GM21737 (cell line): ENCODE data around the gene CNTNAP3.
"Not testable (repeated sequence)": the region's sequence is repeated elsewhere in the genome, so short reads cannot be mapped to it uniquely, and the experiment has no call there.

Source experiments
- ATAC-seq: cut with Tn5 transposase; IDR thresholded peaks from one replicate; pipeline ENCODE4 v1.9.1; 2021; ENCODE audit warnings: mild to moderate bottlenecking, moderate library complexity; ENCODE audit not compliant: unreplicated experiment

The CNTNAP3 gene

DNA sequence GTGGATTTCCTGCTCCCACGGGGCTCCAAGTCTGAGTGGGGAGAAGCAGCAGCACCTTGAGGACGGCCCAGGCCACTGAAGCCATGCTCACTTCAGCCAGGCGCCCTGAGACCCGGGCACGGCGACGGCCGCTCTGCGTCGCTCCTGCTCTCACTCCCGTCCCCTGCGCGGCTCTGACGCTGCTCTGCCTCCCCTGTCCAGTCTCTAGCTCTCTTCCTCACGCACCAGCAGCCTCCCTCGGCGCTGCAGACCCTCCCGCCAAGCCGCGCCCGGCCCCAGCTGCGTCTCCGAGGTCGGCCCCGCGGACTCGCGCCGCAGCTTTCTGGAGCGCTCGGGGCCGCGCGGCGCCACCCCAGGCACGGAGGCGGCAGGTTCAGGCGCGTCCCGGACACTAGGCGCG, at the start of gene CNTNAP3:
Gene CNTNAP3 (minus strand): TSS at position 188 of the 400 bp plus-strand sequence. CDS start 103 bp downstream, at position 85.
- not testable (repeated sequence) for ATAC-seq

DNA sequence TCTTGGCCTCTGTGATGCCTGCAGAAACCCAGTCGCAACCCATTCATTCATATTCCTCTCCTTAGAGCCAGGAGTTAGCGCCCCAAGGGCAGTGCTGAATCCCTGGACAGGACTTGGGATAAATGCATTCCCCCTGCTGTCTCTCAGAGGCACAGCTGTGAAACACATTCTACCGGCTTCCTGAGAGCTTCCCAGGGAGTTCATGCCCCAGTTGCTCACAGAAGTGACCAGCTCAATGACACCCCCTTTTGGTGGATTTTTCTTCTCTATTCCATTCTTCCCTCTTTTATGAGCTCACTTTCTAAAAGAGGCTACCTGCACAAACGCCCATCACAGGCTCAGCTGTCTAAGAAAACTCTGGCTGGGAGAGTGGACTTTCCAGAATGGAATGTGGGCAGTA, 8.0 kb downstream of the CNTNAP3 start:
- ATAC-seq = not testable (repeated sequence)

DNA sequence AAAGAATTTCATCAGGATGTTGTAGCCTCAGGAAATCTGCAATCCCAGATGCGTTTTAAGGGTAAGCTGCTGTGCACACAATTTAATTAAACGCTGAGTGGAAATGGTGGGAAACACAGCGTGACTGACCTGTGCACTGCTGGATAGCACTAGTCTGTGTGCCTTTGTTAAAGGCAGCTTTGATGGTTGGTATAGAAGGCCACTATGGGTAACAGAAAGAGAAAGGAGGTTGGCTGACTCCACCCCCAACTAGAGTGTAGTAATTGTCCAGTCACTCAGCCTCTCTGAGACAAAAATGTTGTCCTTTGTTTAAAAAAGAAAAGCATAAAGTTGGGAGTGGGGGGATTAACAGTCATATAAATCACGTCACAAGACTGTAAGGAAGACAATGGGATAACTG, 45.5 kb downstream of the CNTNAP3 start:
- ATAC-seq = not testable (repeated sequence)

DNA sequence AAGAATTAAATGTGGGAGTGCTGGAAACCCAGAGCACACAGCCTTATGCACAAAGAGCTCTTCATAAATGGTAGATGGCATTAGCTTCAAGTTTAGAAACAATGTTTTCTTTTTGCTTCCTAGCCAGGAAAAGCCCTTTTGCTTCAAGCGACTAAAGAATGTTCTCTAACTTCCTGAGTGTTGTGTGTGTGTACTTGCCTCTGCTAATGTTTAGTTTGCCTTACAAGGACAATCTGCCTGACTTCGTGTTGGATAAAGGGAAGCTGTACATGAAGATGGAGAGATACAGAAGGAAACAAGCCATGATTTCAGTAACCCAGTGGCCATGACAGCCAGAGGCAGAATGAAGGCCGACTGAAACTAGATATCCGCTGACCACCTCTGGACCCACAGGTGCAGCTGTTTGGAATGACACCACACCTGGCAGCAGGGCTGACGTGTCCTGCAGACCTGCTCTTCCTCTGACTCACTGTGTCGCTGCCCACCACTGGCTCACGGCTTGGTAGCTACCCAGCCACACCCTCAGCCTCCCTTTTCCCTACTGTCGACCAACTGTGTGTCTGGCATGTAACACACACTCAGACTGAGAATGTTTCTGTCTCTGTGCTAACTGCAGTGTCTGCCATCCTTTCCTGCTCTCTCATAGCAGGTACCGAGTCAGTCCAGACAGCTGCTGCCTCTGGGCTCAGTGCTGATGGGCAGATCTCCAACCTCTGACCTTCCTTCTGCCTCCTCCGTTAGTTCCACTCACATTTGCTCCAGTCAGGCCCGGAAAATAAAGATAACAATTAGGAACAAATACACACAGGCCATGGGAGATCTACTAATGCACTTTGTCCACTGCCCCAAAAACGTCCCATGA, 55.6 kb downstream of the CNTNAP3 start:
- not testable (repeated sequence) for ATAC-seq

DNA sequence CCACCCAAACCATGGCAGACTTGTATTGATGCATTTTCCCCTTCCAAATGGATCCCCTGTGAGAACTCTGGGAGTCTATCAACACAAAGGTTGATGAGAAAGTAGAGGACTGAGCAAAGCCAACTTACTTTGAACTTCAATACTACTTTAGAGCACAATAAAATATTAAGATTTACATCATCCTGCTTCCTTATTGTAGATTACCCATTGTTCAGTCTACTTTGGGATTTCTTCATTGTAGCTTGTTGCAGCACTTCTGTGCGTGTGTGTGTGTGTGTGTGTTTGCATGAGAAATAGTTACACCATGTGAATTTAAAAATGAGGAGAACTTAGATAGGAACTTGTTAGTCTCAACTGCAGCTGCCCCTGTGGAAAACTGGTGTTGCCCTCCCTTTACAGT, 72.0 kb downstream of the CNTNAP3 start:
- ATAC-seq = not testable (repeated sequence)

DNA sequence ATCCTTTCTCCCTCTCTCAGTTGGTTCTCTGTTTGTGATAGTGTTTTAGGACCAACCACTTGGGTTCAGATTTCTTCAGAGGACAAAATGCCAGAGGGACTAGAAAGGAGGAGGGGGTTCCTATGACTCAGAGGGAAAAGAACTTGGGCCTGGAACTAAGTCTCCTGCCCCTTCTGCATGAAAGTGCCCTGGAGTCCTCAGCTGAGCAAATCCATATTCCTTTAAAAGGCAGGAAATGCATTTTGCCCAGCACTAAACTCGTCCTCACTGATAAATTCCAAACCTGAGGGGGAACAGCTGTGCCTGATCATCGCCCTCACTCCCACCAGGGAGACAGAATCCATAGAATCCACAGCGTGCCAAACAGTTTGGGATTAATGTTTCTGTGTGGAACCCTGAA, 78.2 kb downstream of the CNTNAP3 start:
- ATAC-seq = not testable (repeated sequence)

DNA sequence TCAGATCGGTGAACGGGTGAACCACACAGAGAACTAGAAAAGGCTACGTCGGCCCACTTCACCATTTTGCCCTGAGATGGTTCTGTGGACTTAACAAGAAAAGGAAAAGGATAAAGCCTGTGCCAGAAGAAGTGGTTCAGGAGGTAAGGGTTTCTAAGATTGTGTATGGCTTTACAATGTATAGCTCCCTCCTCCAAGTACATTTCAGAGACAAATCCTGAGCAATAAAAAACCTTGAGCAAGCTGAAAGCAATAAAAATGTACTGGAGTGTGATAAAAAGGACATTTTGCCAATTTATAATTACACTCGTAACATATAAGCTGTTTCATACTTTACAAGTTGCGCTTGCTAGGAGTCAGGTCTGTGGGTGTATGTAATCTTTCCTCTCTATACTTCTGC, 81.3 kb downstream of the CNTNAP3 start:
- ATAC-seq = not testable (repeated sequence)

DNA sequence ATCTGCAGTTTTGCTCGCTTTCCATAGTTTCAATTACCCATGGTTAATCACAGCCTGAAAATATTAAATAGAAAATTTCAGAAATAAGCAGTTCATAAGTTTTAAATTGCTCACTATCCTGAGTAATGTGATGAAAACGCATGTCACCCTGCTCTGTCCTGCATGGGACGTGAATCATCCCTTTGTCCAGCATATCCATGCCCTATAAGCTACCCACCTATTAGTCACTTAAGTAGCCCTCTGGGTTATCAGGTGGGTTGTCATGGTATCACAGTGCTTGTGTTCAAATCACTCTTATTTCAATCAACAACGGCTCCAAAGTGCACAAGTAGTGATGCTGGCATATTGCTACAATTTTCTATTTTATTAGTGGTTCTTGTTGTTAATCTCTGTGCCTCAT, 82.1 kb downstream of the CNTNAP3 start:
- not testable (repeated sequence) for ATAC-seq

DNA sequence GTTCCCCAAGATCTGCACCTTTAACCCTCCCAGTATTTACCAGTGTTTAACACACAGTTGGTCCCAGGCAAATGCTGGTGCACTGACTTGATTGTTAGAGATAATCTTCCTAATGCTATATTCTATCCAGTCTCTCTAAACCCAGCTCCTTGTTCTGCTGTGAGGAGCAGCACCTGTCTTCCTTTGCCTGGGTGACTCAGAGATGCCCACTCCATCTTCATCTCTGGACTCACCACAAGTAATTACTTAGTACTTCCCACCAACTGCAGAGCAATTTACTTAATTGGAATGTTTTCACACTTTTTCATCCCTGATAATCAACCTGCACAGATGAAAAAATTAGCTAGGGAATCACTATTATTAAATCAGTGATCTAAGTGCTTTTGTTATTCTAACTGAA, 87.6 kb downstream of the CNTNAP3 start:
- not testable (repeated sequence) for ATAC-seq

DNA sequence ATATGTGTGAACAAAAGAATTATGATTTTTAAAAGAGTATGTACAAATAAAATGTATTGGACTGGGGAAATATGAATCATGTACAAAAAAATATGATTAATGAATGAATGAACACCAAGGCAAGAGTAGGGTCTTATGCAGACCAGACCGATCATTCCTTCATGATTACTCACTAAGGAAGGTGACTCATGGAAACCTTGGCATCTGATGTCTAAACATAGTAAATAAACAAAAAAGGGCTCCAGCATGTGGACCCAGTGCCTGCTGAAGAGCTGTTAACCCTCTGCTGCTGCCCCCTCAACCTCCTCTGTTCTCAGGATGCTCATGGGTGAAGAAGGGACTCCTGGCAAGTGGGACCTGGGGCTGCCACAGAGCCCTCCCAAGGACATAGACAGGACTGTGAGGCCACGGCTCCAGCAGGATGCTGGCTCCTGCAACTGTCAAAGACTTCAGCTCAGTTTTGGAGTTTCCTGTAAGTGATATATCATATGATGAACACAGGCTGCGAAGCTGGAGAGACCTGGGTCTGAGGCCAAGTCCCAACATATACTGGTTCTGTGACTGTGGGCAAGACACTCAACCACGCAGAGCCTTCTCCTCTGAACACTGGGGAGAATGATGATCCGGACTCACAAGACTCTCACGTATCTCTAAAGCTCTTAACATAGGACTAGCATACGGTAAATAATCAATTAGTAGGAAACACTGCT, 89.8 kb downstream of the CNTNAP3 start:
- not testable (repeated sequence) for ATAC-seq

DNA sequence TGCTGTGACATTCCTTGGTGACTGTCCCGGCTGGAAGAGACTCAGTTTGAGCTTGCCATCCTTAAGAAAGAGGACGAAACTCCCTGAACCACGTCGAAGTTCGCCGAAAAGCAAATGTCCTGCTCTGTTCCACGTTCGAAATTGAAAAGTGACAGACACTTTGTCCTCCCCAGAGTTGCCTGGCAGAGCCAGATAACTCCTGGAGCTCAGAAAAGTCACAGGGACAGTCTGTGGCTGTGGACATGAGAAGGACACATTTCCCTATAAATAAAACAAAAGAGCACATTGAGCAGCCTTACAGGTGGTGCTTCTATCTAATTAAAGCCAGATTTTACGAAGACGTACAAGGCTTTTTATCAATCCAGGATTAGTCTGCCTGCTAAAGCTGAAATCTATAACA, 116.6 kb downstream of the CNTNAP3 start:
- not testable (repeated sequence) for ATAC-seq

DNA sequence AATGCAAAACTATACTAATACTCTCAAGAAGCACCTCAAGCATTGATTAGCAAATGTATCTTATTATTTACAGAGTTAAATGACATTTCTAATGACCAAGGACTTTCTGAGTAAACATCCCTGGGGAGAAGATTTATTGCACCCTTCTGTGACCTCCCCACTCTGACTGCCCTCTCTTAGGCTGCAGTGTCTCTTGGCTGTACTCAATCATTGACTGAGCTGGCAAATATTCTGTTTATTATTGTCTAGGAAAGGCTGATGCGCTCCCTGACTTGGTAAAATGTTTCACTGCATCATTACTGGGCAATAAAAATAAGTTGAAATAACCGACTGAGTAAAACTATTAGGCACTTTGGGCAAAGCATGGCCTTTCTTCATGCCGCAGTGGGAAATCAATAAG, 130.3 kb downstream of the CNTNAP3 start:
- not testable (repeated sequence) for ATAC-seq

DNA sequence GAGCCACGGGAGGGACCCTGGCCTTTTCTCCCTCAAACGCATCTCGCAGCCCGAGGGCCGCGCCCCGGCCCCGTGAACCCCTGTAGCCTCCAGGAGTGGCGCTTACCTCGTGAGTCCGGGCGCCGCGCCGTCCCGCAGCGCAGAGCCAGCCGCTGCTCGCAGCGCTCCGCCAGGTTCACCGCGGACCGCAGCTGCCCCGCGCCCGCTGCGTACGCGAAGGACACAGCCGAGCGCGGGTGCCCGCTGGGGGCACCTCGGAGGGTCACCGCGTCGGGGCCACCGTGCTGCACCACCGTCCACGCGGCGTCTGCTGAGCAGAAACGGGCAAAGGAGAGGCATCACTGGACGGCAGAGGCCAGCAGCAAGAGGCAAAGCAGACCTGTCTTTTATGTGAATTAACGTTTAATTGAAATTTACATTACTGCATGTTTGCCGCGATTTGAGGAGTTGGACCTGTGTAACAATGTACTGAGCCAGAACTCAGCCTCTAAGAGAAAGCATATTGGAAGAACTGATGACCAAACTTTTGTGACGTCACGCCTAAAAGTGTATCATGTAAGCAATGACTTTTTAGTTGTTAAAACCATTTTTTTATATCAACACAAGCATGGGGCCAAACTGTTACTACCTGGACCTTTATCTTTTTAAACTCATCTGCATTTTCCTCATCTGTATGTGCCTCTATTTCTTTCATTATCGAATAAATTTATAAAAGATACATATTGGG, 155.0 kb downstream of the CNTNAP3 start:
- ATAC-seq = not testable (repeated sequence)

DNA sequence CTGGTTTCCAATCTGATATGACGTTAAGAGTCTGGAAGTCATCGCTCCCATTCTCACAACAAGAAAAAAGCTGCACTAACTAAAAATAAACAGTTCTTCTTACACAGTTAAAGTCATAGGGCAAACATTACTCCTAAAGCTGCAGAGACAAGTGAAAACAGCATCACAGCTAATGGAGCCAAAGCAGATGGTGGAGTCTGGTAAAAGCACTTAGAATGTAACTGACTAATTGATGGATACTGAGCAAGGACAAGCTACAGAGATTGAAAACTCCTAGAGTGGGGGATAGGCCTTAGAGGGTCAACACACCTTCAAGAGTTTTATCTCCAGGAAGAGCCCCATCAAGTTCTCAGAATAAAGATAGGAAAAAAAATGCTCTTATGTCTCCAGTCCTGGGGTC, 166.6 kb downstream of the CNTNAP3 start:
- ATAC-seq = not testable (repeated sequence)

DNA sequence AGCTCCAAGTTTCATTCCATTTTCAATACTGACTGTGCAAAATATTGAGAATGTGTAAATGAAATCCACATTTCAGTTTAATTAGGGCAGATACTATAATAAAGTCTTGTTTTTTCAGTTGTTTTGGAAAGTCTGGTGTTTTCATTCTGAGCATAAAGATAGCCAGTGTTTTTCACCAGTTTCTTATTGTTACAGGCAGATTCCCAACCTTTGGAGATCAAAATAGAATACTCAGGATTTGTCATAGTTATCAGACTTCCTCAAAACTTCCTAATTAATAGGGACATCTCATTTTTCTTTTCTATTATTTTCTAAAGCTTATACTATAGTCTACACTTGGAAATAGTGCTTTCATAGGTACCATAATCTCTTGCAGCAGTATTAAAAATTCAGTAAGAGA, 176.2 kb downstream of the CNTNAP3 start:
- ATAC-seq = not testable (repeated sequence)

DNA sequence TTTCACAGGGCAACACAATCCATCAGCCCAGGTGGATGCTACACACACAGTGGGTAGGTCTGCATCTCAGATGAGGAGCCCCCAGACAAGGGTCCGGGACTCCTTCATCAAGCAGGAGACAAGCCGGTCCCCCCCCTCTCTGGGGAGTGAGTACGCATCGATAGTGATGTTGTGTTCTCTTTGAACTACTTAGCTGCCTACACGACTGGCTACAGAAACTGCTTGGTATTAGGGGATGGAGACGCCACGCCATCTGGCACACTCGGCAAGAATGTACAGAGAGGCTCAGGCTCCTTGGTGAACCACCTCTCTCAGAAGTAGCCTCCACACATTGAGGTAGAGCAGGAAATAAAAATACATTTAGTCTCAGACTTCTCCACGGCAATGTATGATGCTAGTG, 179.8 kb downstream of the CNTNAP3 start:
- ATAC-seq = no peak

DNA sequence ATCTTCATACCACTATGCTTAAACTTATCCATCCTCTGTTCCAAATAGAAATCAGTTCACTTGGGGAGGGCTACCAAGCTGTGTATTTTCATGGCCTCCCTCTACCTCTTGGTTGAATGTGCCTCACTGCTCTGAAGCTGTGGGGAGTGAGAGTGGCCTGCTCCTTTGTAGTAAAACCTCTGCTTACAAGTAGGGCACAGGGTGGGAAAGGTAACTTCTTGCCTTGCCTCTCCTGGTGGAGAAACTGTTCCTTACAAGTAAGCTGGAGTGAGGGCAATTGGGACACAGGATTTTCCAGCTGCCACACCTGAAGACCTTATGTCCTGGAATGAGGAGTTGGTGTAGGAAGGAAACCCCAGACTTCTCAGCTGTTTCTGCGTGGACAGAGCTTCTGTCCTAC, 190.8 kb downstream of the CNTNAP3 start:
- ATAC-seq = not testable (repeated sequence)

DNA sequence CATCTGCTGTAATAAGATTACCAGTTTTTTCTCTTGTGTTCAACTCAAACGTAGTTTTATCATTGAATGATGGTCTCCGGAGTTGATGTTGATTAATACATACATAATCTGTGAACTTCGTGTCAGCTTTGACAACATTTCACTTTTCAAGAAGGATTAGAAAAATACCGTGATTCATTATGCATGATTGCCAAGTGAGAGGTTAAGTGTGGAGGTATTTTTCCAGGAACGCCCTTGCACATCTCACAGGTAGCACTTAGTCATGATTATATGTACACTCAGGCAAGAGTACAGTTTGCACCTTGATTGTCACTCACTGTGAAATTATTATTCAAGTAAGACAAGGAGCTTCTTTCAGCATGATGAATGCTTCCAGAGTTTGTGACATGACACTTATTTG, 202.7 kb downstream of the CNTNAP3 start:
- not testable (repeated sequence) for ATAC-seq

DNA sequence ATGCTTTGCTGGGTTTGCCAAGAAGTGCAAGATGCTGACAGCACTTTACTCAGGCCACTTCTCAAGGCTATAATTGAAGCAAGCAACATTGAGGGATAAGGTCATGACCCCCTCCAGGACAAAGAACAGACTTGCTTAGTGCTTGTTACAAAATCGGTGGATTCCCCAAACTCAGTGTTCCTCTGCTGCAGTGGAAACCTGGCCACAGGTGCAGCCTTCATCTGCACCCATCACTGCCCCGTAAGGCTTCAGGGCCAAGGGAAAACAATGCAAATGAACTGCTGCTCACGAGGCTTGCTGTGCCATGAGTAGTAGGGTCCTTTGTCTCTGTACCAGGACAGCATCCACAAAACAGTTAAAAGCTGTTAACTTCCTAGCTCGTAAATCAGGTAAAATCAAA, 205.4 kb downstream of the CNTNAP3 start:
- ATAC-seq = not testable (repeated sequence)

DNA sequence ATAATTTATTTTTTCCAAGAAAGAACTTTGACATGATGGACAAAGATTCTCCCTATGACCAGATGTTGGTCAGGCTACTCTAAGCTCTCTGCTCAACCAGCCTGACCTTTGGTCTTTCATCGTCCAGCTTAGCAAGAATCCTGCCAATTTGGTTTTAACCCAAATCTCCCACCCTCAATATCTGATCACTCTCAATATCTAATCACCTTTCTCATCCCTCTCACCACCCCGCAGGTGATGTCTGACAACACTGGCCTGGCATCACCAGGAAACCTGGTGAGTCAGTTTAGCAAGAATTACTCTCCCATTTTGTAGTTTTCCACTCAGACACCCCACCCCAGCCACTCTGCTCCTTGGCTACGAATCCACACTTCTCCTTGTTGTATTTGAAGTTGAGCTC, 207.9 kb downstream of the CNTNAP3 start:
- not testable (repeated sequence) for ATAC-seq

DNA sequence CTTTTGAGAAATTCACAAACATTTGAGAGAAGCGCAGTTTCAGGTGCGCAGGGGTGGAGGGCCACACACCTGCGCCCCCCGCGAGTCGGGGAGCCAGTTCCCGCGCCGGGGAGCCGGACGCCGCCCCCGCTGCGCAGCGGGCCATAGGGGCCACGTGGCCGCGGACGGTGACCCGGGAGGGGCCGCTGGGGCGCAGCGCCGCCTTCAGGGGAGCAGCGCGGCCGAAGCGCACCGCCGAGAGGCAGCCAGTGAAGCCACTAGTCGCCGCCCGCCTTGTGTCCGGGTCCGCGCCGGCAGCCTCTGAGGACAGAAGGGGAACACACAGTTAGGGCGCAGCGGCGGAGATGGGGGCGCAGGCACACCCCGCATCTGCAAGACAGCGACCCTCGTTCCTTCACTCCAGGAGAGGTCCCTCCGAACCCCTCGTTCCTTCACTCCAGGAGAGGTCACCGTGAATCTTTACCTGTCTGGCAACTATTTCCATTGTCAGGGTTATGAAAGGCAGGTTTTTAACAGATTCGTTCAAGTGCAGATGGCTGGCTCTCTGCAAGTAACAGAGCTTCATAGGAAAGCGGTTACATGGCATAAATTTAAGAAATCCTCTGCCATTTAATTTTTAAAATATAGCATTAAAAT, 209.2 kb downstream of the CNTNAP3 start:
- ATAC-seq = not testable (repeated sequence)
